HFFc6 (cell line): ENCODE data around the gene GALNT18. TPM values are rescaled to one million over a fixed set of nuclear protein-coding genes. Genes with fewer than 3 reads are reported as not detected.

Experiments used
- DNase-seq: peaks from one replicate; pipeline ENCODE4 v3.0.0-alpha.2; 2018
- H3K27ac Mint-ChIP-seq: 2 replicates; pipeline ENCODE4 v1.8.0; 2020; ENCODE audit warnings: mild to moderate bottlenecking, mixed read lengths
- H3K27me3 Mint-ChIP-seq: 2 replicates; pipeline ENCODE4 v1.8.0; 2021; ENCODE audit warnings: mild to moderate bottlenecking, moderate library complexity, mixed read lengths; ENCODE audit not compliant: insufficient read depth
- H3K36me3 Mint-ChIP-seq: 2 replicates; pipeline ENCODE4 v1.8.0; 2021; ENCODE audit warnings: low read depth, mixed read lengths
- H3K4me1 Mint-ChIP-seq: 2 replicates; pipeline ENCODE4 v1.8.0; 2020; ENCODE audit warnings: low read depth, mixed read lengths
- H3K4me3 Mint-ChIP-seq: 2 replicates; pipeline ENCODE4 v1.8.0; 2020; ENCODE audit warnings: mild to moderate bottlenecking, moderate library complexity, mixed read lengths
- H3K9me3 Mint-ChIP-seq: 2 replicates; pipeline ENCODE4 v1.8.0; 2020; ENCODE audit warnings: mild to moderate bottlenecking, mixed read lengths
- total RNA-seq, 6 experiments: library from RNA; stranded (reverse); fragmentation: NEBNext Ultra II Directional; extraction: Animal tissue kit (Norgen Biotek cat#: 25700); gene quantifications; 2 replicates in 1 of 6; 3 replicates in 5 of 6; pipeline ENCODE4 v1.2.3, GENCODE V29; 2021
- TF ChIP-seq, protein P1 (sequence below): fragments of 200-600 bp; sonication (generic); IDR thresholded peaks from 2 replicates; pipeline ENCODE4 v1.5.0; 2021; ENCODE audit warnings: antibody characterized with exemption, mild to moderate bottlenecking

The GALNT18 gene
- total RNA-seq, 6 experiments from 2014 or later = 2.7 to 13.7 (median 12.4) TPM

DNA sequence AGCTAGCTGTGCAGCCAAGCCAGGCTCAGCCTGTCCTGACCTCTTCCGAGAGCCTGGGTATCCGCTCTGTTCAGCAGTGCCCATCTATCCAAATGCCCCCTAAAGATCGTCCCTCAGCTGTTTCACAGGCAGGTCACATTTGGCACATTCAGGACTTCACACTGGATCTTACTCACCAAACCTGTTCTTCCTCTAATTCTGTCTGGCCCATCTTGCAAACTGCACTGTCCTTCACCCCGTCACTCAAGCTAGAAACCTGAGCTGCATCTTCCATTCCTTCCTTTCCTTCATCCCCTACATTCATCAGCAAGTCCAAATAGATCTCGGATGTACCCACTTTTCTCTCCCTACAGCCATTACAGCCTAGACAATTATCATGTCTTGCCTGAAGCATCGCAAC, 208.0 kb downstream of the GALNT18 start:
- Mint-ChIP-seq H3K27me3 (peaks cover 3% of the 10 kb centered on the region), H3K4me1 (peaks cover 40% of the 10 kb centered on the region), H3K36me3 (no peaks in the 10 kb centered on the region), H3K9me3 (no peaks in the 10 kb centered on the region), H3K4me3 (no peak overlapping the region), H3K27ac (no peak overlapping the region)
- no peak for DNase-seq
- TF ChIP-seq, protein P1, sequence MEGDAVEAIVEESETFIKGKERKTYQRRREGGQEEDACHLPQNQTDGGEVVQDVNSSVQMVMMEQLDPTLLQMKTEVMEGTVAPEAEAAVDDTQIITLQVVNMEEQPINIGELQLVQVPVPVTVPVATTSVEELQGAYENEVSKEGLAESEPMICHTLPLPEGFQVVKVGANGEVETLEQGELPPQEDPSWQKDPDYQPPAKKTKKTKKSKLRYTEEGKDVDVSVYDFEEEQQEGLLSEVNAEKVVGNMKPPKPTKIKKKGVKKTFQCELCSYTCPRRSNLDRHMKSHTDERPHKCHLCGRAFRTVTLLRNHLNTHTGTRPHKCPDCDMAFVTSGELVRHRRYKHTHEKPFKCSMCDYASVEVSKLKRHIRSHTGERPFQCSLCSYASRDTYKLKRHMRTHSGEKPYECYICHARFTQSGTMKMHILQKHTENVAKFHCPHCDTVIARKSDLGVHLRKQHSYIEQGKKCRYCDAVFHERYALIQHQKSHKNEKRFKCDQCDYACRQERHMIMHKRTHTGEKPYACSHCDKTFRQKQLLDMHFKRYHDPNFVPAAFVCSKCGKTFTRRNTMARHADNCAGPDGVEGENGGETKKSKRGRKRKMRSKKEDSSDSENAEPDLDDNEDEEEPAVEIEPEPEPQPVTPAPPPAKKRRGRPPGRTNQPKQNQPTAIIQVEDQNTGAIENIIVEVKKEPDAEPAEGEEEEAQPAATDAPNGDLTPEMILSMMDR = no peak

DNA sequence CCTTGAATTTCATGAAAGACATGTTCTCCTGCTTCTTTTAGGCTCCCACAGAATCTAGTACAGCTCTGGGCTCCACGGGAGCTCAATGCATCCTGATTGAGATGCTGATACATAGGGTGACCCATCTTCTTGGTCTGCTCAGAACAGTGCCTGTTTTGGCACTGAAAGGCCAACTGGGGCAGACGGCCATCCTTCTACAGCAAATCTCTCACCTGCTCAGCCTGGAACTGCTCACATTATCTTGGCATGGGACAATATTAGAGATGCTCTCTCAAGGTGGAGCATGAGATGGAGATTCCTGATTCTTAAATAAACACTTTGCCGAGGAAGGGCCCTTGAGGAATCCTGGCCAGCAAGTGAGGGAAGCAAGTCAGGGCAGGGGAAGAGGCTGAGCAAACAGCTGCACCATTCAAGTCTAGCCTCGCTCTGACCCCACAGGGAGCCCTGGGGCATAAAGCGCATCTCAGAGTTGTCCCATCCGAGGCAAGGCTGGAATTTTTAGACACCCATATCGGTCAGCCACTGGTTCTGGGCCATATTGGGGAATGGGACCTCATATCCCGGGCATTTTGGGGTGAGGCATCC, 210.3 kb downstream of the GALNT18 start:
- TF ChIP-seq, protein P1 = no peak
- DNase-seq = no peak
- no peak overlapping the region for H3K27ac Mint-ChIP-seq
- H3K36me3 Mint-ChIP-seq = no peaks in the 10 kb centered on the region
- peaks cover 34% of the 10 kb centered on the region for H3K4me1 Mint-ChIP-seq
- H3K4me3 Mint-ChIP-seq = no peak overlapping the region
- H3K9me3 Mint-ChIP-seq = no peaks in the 10 kb centered on the region
- peaks cover 3% of the 10 kb centered on the region for H3K27me3 Mint-ChIP-seq

DNA sequence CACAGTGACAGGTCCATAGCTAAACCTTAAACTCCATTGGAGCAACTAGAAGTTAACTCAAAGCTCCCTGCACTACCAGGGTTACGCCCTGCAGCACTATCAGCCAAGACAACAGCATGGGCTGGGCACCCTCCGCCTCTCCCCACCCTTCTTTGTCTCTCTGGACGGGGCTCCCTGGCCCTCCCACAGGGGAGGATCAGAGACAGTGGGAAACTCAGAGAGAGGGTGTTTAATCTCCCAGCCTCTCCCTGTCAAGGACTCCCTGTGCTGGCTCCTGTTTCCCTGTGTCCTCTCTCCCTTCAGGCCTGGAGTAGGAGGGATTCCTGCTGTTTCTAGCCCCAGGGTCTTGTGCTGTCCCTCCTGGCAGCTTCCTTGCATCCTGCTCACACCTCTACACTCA, 211.9 kb downstream of the GALNT18 start:
- TF ChIP-seq, protein P1 = no peak
- Mint-ChIP-seq H3K4me3 (no peak overlapping the region), H3K36me3 (no peaks in the 10 kb centered on the region), H3K27ac (no peak overlapping the region), H3K4me1 (peaks cover 21% of the 10 kb centered on the region), H3K9me3 (no peaks in the 10 kb centered on the region), H3K27me3 (peaks cover 5% of the 10 kb centered on the region)
- no peak for DNase-seq

DNA sequence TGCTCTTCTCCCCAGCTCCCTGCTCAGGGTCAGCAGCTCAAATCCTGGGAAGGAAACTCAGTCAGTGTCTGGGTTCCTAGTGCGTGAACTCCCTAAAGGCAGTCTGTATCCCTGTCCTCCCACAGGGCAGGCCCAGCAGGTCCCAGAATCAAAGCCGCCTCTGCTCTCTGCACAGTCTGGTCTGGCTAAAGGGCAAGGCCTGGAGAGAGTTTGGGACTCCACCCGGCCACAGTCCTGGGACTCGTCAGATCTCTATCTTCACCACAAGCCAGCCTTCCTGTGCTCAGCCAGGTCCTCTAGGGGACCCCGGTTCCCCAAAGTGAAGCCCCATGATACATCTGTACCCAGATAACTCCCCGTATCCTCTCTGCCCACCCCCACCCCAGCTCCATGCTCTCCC, 212.6 kb downstream of the GALNT18 start:
- Mint-ChIP-seq H3K9me3 (no peaks in the 10 kb centered on the region), H3K4me1 (peaks cover 27% of the 10 kb centered on the region), H3K4me3 (no peak overlapping the region), H3K27me3 (peaks cover 8% of the 10 kb centered on the region), H3K27ac (no peak overlapping the region), H3K36me3 (no peaks in the 10 kb centered on the region)
- TF ChIP-seq, protein P1 = no peak
- no peak for DNase-seq

DNA sequence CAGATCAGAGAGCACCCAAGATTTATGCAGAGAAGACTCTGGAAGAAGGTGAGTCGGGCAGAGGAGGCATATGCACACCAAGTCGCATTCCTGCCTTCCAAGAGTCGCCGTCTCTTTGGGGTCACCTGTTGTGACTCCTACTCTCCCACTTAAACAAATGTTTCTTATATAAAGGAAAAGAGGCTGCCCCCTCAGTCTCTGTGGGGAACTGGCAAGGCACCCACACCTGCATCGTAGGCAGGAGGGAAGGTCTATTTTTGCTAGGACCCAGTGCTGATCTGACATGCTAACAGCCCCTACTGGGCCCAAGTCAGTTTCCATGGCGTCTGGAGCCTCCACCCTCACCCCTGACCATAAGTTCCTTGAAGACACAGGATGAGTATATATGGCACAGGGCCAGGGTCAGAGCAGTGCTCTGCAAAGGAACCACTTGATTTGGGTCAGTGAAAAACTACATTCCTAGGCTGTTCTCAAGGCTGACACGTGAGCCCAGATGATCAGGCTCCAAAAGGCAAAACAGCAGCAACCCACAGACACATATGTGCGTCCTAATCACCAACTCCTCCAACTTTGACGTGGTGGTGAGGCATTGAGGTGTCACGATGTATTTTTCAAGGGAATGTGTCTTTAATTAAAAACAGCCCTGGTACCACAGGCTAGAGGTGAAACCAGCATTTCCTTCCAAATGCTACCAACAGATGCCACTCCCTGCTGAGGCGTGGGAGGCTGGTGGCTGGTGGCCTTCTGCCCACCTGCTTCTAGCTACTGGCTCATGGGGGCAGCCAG, 213.2 kb downstream of the GALNT18 start:
- peaks cover 10% of the 10 kb centered on the region for H3K27me3 Mint-ChIP-seq
- peak; percentile 12 for DNase-seq
- H3K9me3 Mint-ChIP-seq = no peaks in the 10 kb centered on the region
- H3K36me3 Mint-ChIP-seq = no peaks in the 10 kb centered on the region
- no peak overlapping the region for H3K27ac Mint-ChIP-seq
- TF ChIP-seq, protein P1 = peak; percentile 15; the same call in 1 of the 2 replicates
- H3K4me3 Mint-ChIP-seq = no peak overlapping the region
- H3K4me1 Mint-ChIP-seq = peaks cover 32% of the 10 kb centered on the region
